ENCODE results near the gene NUSAP1.
A peak's percentile ranks its signal among the peaks of the same experiment; 100 is the strongest.
"Not testable (repeated sequence)": the region's sequence is repeated elsewhere in the genome, so short reads cannot be mapped to it uniquely, and the experiment has no call there.

NUSAP1 gene

GRCh38 chr15:41367418-41367817, 34.7 kb downstream of the NUSAP1 start:
- Histone ChIP-seq H3K9me3 (ENCODE audit: control insufficient read depth, insufficient read depth, low read length) (no peaks in the 10 kb centered on the region), H3K36me3 (ENCODE audit: control insufficient read depth, insufficient read depth, low read length) (peaks cover 25% of the 10 kb centered on the region), H3K27me3 (ENCODE audit: control insufficient read depth, insufficient read depth, low read length) (no peaks in the 10 kb centered on the region), H3K4me3 (ENCODE audit: low read length) (no peak overlapping the region), H3K27ac (ENCODE audit: low read length) (no peak overlapping the region), H3K4me1 (ENCODE audit: control insufficient read depth, insufficient read depth, low read length) (no peaks in the 10 kb centered on the region)
- WGBS (ENCODE audit: insufficient coverage, insufficient read length) = no CpG with 5 or more reads among the region's 3 CpGs
- DNase-seq (ENCODE audit: low read depth, low spot score) = no peak

GRCh38 chr15:41377978-41378377, 45.3 kb downstream of the NUSAP1 start:
- H3K36me3 ChIP-seq (ENCODE audit: control insufficient read depth, insufficient read depth, low read length) = peaks cover 19% of the 10 kb centered on the region; the same call in 1 of the 2 replicates

GRCh38 chr15:41383974-41384749, 51.5 kb downstream of the NUSAP1 start:
- DNase-seq (ENCODE audit: low read depth, low spot score); H3K9me3 ChIP-seq (ENCODE audit: control insufficient read depth, insufficient read depth, low read length); H3K4me3 ChIP-seq (ENCODE audit: low read length); H3K27me3 ChIP-seq (ENCODE audit: control insufficient read depth, insufficient read depth, low read length); H3K4me1 ChIP-seq (ENCODE audit: control insufficient read depth, insufficient read depth, low read length); H3K36me3 ChIP-seq (ENCODE audit: control insufficient read depth, insufficient read depth, low read length); H3K27ac ChIP-seq (ENCODE audit: low read length): not testable (repeated sequence)
- no CpG with 5 or more reads among the region's 9 CpGs for WGBS (ENCODE audit: insufficient coverage, insufficient read length)

More at GRCh38 chr15:41377978-41378377, 45.3 kb downstream of the NUSAP1 start:
- WGBS (ENCODE audit: insufficient coverage, insufficient read length) = no CpG with 5 or more reads among the region's 4 CpGs
- Histone ChIP-seq H3K9me3 (ENCODE audit: control insufficient read depth, insufficient read depth, low read length) (no peaks in the 10 kb centered on the region), H3K4me3 (ENCODE audit: low read length) (no peak overlapping the region), H3K27ac (ENCODE audit: low read length) (no peak overlapping the region), H3K27me3 (ENCODE audit: control insufficient read depth, insufficient read depth, low read length) (no peaks in the 10 kb centered on the region), H3K4me1 (ENCODE audit: control insufficient read depth, insufficient read depth, low read length) (no peaks in the 10 kb centered on the region)
- no peak for DNase-seq (ENCODE audit: low read depth, low spot score)

DNA sequence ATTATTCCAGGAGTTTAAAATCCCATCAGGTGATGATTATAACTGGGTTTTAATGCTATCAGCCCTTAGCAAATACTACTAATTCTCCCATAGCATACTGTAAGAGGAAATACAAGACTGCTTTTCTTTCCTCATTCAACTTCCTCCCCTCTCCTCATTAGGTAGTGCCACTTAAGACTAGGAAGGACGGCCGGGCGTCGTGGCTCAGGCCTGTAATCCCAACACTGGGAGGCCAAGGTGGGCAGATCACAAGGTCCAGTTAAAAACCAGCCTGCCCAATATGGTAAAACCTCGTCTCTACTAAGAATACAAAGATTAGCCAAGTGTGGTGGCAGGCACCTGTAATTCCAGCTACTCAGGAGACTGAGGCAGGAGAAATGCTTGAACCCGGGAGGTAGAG, 55.0 kb downstream of the NUSAP1 start:
- H3K9me3 ChIP-seq (ENCODE audit: control insufficient read depth, insufficient read depth, low read length) = no peaks in the 10 kb centered on the region
- H3K27ac ChIP-seq (ENCODE audit: low read length) = no peak overlapping the region
- no peaks in the 10 kb centered on the region for H3K4me1 ChIP-seq (ENCODE audit: control insufficient read depth, insufficient read depth, low read length)
- no peaks in the 10 kb centered on the region for H3K27me3 ChIP-seq (ENCODE audit: control insufficient read depth, insufficient read depth, low read length)
- DNase-seq (ENCODE audit: low read depth, low spot score) = no peak
- H3K4me3 ChIP-seq (ENCODE audit: low read length) = no peak overlapping the region
- H3K36me3 ChIP-seq (ENCODE audit: control insufficient read depth, insufficient read depth, low read length) = no peaks in the 10 kb centered on the region
- WGBS (ENCODE audit: insufficient coverage, insufficient read length) = no CpG with 5 or more reads among the region's 6 CpGs

DNA sequence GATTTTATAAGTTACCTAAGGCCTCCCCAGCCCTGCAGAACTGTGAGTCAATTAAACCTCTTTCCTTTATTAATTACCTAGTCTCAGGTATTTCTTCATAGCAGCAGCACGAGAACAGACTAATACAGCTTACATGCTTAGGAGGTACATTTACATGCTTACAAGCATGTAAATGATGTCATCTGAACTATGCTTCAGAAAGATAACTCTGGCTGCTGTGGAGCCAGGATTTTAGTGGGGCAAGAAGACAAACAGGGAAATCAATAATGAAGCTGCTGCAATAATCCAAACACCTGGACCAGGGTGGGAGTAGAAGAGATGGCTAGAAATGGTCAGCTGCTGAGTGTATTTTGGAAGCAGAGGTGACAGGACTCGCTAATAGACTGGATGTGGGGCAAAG, 60.0 kb downstream of the NUSAP1 start:
- Histone ChIP-seq H3K27me3 (ENCODE audit: control insufficient read depth, insufficient read depth, low read length) (no peaks in the 10 kb centered on the region), H3K9me3 (ENCODE audit: control insufficient read depth, insufficient read depth, low read length) (no peaks in the 10 kb centered on the region), H3K4me3 (ENCODE audit: low read length) (no peak overlapping the region), H3K36me3 (ENCODE audit: control insufficient read depth, insufficient read depth, low read length) (0 out of 2 replicates have a peak, but pooled peaks cover 2% of the 10 kb centered on the region), H3K4me1 (ENCODE audit: control insufficient read depth, insufficient read depth, low read length) (no peaks in the 10 kb centered on the region), H3K27ac (ENCODE audit: low read length) (no peak overlapping the region)
- no CpG with 5 or more reads among the region's 2 CpGs for WGBS (ENCODE audit: insufficient coverage, insufficient read length)
- no peak for DNase-seq (ENCODE audit: low read depth, low spot score)

DNA sequence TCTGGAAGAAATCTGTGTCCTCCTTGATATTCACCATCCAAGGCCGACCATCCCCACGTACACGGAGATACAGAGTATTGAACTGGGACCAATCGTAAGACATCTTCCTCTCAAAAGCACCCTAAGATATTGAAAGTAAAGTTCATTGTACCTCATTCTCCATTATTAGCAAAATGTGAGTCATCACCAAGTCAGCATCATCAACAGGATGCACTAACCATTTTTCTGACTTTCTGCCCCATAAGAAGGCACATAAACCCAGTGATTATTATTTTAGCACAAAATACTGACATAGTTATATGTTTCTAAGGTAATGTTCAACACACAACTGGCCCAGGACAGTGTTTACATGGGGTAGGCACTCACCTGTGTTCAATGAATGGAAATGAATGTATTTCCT, 62.2 kb downstream of the NUSAP1 start:
- Histone ChIP-seq H3K27me3 (ENCODE audit: control insufficient read depth, insufficient read depth, low read length) (no peaks in the 10 kb centered on the region), H3K9me3 (ENCODE audit: control insufficient read depth, insufficient read depth, low read length) (no peaks in the 10 kb centered on the region), H3K27ac (ENCODE audit: low read length) (no peak overlapping the region), H3K4me3 (ENCODE audit: low read length) (no peak overlapping the region), H3K36me3 (ENCODE audit: control insufficient read depth, insufficient read depth, low read length) (0 out of 2 replicates have a peak, but pooled peaks cover 2% of the 10 kb centered on the region), H3K4me1 (ENCODE audit: control insufficient read depth, insufficient read depth, low read length) (no peaks in the 10 kb centered on the region)
- WGBS (ENCODE audit: insufficient coverage, insufficient read length) = no CpG with 5 or more reads among the region's 4 CpGs
- no peak for DNase-seq (ENCODE audit: low read depth, low spot score)

GRCh38 chr15:41396111-41396510, 63.4 kb downstream of the NUSAP1 start:
- no CpG with 5 or more reads among the region's 3 CpGs for WGBS (ENCODE audit: insufficient coverage, insufficient read length)

GRCh38 chr15:41401904-41402267, 69.2 kb downstream of the NUSAP1 start:
- no CpG with 5 or more reads among the region's 9 CpGs for WGBS (ENCODE audit: insufficient coverage, insufficient read length)
- no peaks in the 10 kb centered on the region for H3K9me3 ChIP-seq (ENCODE audit: control insufficient read depth, insufficient read depth, low read length)
- H3K27me3 ChIP-seq (ENCODE audit: control insufficient read depth, insufficient read depth, low read length) = no peaks in the 10 kb centered on the region
- peak overlapping the region; percentile 87; the same call in 1 of the 2 replicates for H3K4me3 ChIP-seq (ENCODE audit: low read length)
- no peak for DNase-seq (ENCODE audit: low read depth, low spot score)
- H3K4me1 ChIP-seq (ENCODE audit: control insufficient read depth, insufficient read depth, low read length) = no peaks in the 10 kb centered on the region
- no peak overlapping the region for H3K27ac ChIP-seq (ENCODE audit: low read length)
- no peaks in the 10 kb centered on the region for H3K36me3 ChIP-seq (ENCODE audit: control insufficient read depth, insufficient read depth, low read length)

More at GRCh38 chr15:41396111-41396510, 63.4 kb downstream of the NUSAP1 start:
- Histone ChIP-seq H3K4me3 (ENCODE audit: low read length) (no peak overlapping the region), H3K27ac (ENCODE audit: low read length) (no peak overlapping the region), H3K27me3 (ENCODE audit: control insufficient read depth, insufficient read depth, low read length) (no peaks in the 10 kb centered on the region), H3K9me3 (ENCODE audit: control insufficient read depth, insufficient read depth, low read length) (no peaks in the 10 kb centered on the region), H3K4me1 (ENCODE audit: control insufficient read depth, insufficient read depth, low read length) (no peaks in the 10 kb centered on the region), H3K36me3 (ENCODE audit: control insufficient read depth, insufficient read depth, low read length) (0 out of 2 replicates have a peak, but pooled peaks cover 2% of the 10 kb centered on the region)
- DNase-seq (ENCODE audit: low read depth, low spot score) = no peak

DNA sequence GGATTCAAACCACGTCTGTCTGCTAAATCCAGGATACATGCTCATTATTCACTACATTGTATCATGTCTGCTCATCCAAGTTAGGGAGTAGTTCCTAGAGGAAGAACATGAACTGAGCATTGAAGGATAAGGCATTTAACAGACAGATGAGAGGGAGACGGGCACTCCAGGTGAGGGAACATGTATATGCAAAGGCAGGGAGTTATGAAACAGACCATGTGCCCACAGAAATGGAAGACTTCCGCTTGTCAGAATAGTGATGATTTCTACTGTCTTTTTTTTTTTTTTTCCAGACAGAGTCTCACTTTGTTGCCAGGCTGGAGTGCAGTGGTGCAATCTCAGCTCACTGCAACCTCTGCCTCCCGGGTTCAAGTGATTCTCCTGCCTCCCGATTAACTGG, 74.7 kb downstream of the NUSAP1 start:
- DNase-seq (ENCODE audit: low read depth, low spot score) = no peak
- H3K4me3 ChIP-seq (ENCODE audit: low read length) = no peak overlapping the region
- H3K4me1 ChIP-seq (ENCODE audit: control insufficient read depth, insufficient read depth, low read length) = no peaks in the 10 kb centered on the region
- no CpG with 5 or more reads among the region's 5 CpGs for WGBS (ENCODE audit: insufficient coverage, insufficient read length)
- H3K9me3 ChIP-seq (ENCODE audit: control insufficient read depth, insufficient read depth, low read length) = no peaks in the 10 kb centered on the region
- H3K27me3 ChIP-seq (ENCODE audit: control insufficient read depth, insufficient read depth, low read length) = no peaks in the 10 kb centered on the region
- H3K27ac ChIP-seq (ENCODE audit: low read length) = no peak overlapping the region
- no peaks in the 10 kb centered on the region for H3K36me3 ChIP-seq (ENCODE audit: control insufficient read depth, insufficient read depth, low read length)

GRCh38 chr15:41408234-41408641, 75.6 kb downstream of the NUSAP1 start:
- no peak overlapping the region for H3K4me3 ChIP-seq (ENCODE audit: low read length)
- no peak overlapping the region for H3K27ac ChIP-seq (ENCODE audit: low read length)
- H3K4me1 ChIP-seq (ENCODE audit: control insufficient read depth, insufficient read depth, low read length) = no peaks in the 10 kb centered on the region
- H3K36me3 ChIP-seq (ENCODE audit: control insufficient read depth, insufficient read depth, low read length) = no peaks in the 10 kb centered on the region
- WGBS (ENCODE audit: insufficient coverage, insufficient read length) = no CpG with 5 or more reads among the region's 2 CpGs
- DNase-seq (ENCODE audit: low read depth, low spot score) = no peak
- no peaks in the 10 kb centered on the region for H3K27me3 ChIP-seq (ENCODE audit: control insufficient read depth, insufficient read depth, low read length)
- no peaks in the 10 kb centered on the region for H3K9me3 ChIP-seq (ENCODE audit: control insufficient read depth, insufficient read depth, low read length)

DNA sequence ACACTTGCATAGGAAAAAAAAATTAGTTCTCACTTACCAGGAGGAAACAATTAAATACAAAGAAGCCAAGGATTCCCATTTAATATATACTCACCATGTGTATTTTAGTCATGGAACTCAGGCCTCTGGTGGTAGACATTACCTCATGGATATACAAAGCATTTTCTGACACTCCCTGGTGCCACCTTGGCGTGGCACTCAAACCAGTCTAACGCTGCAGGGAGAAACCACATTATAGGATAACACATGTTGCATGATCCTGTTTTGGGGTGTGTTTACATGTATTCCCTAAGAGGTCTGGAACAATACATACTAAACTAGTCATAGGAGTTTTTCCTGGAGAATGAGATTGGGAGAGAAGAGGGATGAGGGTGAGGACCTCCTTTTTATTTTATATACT, 78.3 kb downstream of the NUSAP1 start:
- DNase-seq (ENCODE audit: low read depth, low spot score) = no peak
- Histone ChIP-seq H3K4me1 (ENCODE audit: control insufficient read depth, insufficient read depth, low read length) (0 out of 2 replicates have a peak, but pooled peaks cover 1% of the 10 kb centered on the region), H3K9me3 (ENCODE audit: control insufficient read depth, insufficient read depth, low read length) (no peaks in the 10 kb centered on the region), H3K27ac (ENCODE audit: low read length) (no peak overlapping the region), H3K27me3 (ENCODE audit: control insufficient read depth, insufficient read depth, low read length) (no peaks in the 10 kb centered on the region), H3K36me3 (ENCODE audit: control insufficient read depth, insufficient read depth, low read length) (no peaks in the 10 kb centered on the region), H3K4me3 (ENCODE audit: low read length) (no peak overlapping the region)
- WGBS (ENCODE audit: insufficient coverage, insufficient read length) = no CpG with 5 or more reads among the region's 2 CpGs

All from iPS DF 6.9 (cell line).